OCI-M1 (cell line): ENCODE results near the gene FBXL15.

ENCODE experiments used
- DNase-seq: peaks from one replicate; lab custom pipeline; 2025; lab: John Stamatoyannopoulos, UW

FBXL15 gene

DNA sequence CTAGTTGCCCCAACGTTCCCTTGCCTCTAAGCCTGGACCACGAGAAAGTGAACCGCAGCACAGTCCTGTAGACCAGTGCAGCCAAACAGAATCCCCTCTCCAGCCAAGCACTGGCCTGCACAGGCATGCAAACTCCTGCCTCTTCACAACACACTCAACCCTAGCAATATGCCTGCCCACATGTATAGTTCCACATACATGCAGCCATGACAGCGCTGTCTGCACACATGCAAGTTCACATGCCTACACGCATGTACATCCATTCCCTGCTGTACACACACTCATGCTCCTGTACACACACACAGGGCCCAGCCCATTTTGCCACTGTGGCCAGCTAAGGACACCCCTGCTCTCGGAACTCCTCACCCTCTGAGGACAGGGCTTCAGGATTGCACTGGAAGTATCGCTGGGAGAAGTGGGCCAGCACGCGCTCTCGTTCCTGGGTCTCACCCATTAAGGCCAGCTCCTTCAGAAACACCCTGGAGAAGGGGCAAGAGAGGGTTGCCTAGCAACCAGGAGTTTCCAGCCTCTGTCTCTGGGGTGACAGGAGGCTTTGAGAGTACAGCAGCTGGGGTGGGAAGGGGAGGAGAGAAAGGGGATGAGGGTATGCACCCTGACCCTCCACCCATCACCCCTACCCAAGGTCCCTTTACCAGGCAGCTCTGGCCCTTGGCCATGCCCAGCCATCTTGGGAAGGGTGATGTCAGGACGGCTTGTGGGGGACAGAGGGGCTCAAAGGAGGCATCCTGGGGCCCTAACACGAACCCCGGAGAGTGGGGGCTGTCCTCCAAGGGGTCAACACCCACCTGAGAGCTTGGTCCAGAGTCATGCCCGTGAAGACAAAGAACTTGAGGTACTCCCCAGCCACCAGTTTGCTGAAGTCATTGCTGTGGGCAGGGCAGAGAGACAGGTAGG, 9.0 kb upstream of the FBXL15 start:
- DNase-seq: no peak

DNA sequence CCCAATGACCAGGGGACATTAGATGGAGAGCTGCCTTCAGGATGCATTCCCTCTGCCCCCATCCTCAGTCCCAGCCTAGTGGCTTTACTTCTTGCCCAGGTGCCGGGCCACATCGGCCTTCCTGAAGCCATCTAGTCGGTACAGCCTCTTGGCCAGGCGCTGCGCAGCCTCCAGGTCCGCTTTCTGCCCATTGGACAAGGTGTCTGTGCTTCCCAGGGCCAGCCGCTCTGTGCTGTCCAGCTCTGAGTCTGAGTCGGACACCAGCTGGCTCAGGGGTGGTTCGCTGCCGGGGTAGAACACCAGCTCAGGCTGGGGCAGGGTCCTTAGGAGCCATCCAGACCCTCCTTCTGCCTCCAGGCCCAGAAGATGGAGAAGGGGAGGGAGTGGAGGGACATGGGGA, 8.3 kb upstream of the FBXL15 start:
- DNase-seq: no peak

DNA sequence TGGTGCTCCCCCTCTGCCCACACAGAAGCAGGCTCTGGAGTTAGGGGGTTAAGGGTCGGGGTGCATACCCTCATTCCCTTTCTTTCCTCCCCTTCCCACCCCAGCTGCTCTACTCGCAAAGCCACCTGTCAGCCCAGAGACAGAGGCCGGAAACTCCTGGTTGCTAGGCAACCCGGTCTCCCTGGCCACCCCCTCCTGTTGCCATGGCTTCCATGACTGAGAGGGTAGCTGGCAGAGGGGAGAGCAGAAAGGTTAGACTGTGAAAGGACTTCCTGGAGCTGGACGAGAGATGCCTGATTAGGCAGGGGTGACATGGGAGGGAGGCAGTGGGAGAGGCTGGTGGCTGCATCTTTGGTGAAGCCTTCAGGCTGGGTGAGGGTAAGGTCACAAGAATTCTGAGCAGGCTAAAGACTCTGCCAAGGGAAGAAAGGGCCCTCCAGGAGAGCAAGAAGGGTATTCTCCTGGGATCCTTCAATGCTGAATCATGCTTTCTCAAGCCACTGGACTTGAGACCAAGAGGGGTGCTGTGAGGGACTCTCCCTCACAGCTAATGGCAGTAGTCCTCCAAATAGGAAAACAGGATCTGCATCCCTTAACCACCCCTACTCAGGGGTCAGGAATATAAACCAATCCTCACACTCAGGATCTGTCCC, 7.5 kb upstream of the FBXL15 start:
- DNase-seq: peak; percentile 34

DNA sequence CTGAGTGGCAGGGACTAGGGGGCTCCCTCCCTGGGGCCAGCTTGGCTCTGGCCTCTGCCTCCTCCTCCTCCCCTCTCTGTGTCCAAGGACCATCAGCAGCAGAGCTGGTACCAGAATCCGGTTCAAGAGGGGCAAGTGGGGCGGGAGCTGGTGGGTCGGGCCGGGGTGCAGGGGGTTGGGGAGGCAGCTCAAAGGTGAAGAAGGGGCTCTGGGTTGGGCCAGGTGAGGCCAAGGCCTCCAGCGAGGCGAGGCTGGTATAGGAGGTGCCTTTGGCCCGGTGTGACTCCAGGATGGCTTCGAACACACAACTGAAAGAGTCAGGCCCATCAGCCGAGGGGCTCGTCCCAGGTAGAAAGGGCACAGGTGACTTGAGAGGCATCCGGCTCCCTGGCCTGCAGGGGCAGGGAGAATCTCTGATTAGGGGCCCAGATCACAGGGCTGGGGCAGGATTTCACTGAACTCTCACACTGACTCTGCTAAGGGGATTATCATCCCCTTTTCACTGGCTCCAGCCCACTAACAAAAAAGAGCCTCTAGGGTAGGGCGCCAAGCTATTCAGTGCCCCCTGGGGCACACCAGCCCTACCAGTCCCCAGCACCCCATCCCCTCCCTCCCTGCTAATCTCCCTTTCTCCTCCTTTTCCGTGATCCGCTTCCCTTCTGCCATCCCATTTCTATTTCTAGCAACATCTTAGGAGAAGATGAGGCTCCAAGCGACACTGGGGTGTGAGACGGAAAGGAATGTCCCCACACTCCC, 6.7 kb upstream of the FBXL15 start:
- DNase-seq: no peak

DNA sequence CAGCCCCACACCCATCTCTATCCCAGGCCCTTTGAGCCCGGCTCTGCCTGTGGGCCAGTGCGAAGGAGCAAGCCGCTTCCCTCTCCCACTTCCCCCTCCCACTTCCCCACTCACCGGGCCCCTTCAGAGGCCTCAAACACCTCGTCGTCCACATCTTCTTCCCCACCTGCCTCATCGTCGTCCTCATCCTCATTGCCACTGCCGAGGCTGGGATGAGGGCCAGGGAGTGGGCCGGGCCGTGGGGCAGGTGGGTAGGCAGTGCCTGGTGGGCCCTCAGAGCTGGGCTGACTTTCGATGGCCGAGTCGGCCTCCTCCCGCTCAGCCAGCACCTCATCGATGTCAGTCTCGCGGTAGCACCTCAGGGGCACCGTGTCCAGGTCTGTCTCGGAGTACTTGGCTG, 5.9 kb upstream of the FBXL15 start:
- no peak for DNase-seq

DNA sequence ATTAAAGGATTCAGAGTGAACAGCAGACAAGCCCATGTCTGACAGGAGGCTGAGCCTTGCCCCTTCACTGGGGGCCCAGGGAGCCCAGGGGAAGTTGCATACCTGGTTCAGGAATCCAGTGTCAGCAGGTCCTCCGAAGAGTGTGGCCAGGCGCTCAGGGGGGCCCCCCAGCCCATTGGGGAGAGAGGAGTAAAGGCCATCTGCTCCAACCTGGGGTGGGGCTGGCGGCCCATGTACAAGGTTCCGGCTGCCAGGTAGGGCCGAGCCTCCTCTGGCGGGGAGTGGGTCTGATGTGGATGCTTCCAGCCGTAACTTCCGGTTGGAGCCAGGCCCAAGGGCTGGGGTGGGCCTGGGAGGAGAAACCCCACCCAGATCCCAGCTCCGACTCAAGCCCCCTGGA, 4.4 kb upstream of the FBXL15 start:
- no peak for DNase-seq

DNA sequence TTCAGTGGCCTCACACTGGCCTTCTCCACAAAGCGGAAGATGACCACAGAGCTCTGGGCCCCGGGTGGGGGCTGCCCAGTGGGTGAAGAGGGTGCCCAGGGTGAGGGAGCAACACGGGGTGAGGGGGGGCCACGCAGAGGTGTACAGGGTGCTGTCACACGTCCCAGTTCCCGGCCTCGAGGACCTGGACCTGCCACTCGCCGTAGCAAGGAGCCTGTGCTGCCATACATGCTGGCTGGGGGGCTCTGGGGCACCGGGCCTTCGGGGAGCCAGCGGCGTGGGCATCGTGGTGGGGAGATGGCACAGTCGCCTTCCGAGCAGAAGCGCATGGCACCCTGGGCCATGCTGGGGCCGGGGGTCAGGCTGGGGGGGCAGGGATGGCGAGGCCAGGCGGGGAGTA, 3.9 kb upstream of the FBXL15 start:
- DNase-seq: no peak

DNA sequence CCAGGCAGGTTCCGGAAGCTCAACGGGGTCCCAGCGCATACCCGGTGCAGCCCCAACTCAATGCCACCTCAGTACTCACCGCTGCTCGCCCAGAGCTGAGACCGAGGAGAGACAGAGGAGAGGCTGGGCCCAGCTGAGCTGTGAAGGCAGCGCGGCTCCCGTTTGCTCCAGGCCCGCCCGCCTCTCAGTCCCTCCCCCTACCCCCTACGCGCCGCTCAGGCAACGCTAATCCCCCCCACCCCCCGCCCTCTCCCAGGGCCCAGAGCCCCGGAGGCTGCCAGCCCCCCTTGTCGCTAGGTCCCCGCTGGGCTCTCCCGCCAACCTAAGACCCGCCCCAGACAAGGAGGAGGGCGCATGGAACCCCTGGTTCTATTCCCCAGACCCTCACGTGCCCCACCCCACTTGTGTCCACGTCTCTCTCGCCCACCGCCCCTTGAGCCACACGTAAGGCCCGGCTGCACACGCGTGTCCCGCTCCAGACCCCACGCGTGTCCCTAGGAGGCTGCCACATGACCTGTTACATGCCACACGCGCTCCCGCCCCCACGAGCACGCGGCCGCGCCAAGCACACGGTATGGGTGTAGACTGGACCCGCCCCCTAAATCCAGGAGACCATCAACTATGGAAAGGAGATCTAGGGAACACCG, 1.9 kb upstream of the FBXL15 start, which contains the start of gene PSD:
PSD (minus strand) TSS at position 164 of the 647 bp plus-strand sequence. CDS start 1,747 bp downstream, outside the sequence.
- DNase-seq: no peak

DNA sequence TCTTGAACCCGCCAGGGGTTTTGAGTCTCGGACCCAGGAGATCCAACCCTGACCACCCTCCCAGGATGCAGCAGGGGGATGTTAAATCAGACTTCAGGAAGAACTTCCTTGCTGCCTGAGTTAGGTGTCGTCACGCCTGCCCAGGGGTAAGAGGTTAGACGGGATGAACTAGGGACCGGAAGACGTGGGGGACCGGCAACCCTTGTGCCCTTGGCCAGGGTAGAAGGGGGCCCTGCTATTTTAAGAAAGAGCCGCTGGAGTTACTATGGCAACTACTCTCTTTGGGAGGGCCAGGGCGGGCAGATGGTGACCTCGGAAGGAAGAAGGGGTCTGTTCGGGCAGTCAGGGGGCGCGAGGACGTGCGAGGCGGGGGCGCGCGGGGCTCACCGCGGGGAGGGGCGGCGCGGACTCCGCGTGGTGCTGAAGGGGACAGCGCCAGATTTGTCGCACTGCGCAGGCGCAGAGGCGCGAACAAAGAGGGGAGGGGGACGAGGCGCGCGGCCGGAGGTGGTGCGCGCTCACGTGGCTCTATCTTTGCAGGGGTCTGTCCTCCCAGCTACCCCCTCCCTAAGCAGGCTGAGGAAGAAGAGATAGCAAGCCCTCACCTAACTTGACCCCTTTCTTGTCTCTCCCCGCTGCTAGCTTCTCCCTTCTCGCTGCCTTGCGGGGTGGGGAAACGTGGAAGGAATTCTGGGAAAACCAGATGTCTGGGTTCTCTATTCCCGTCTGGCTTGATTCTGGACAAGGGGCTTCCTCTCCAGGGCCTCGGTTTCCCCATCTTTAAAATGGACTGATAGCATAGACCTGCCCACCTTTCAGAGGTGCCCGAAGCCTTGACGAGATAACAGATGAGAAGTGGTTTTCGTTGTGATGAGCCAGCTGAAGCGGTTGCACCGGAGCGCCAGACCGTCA, 1.1 kb upstream of the FBXL15 start:
- peak; percentile 76 for DNase-seq

DNA sequence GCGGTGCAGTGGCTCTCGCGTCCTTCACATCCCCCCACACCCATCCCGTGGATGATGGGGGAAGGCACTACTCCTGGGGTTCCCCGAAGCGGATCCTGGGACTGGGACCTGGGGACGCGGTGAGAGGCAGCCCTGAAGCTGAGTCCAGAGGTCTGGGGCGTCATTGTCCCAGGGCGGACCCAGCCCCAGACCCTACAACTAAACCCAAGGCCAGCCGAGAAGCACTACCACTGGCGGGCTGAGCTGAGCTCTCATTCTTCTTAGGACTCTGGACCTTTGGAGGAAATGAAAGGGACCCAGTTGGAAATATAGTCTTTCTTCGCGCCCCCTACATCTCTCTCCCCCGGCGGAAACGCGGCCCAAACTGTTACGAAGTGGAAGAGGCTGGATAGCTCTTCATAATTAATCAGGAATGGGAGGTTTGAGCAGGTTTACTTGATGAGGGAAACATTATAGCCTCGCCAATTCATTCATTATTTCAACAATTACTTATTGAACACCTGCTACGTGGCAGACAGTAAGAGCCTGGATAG, 389 bp upstream of the FBXL15 start:
- no peak for DNase-seq

DNA sequence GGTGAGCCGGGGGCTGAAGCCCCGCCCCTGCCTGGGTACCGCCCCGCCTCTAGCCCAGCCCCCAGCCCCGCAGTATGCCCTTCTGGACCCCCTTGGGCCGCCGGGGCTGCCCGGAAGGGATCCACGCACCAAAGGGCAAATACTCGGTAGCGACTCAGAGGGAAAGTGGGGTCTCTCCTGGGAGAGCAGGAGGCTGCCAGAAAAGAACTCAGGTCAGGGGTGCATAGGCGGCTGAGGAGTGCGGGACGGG, 796 bp downstream of the FBXL15 start:
- DNase-seq: no peak

DNA sequence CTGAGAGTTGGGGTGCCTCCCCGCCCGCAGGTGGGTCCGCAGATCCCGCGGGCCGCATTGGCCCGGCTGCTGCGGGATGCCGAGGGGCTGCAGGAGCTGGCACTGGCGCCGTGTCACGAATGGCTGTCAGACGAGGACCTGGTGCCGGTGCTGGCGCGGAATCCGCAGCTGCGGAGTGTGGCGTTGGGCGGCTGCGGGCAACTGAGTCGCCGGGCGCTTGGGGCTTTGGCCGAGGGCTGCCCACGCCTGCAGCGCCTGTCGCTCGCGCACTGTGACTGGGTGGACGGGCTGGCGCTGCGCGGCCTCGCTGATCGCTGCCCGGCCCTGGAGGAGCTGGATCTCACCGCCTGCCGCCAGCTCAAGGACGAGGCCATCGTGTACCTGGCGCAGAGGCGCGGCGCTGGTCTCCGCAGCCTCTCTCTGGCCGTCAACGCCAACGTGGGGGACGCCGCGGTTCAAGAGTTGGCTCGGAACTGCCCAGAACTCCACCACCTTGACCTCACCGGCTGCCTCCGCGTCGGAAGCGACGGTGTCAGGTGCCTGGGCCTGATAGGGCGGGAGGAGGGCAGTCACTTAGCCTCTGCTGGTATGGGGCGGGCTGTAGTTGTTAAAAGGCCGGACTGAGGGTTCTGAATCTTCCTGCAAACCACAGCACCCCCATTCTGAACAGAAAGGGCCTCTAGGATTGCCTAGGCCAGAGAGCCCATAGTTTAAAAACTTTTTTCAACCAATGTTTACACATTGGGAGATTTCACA, 1.3 kb downstream of the FBXL15 start:
- DNase-seq: peak; percentile 65

DNA sequence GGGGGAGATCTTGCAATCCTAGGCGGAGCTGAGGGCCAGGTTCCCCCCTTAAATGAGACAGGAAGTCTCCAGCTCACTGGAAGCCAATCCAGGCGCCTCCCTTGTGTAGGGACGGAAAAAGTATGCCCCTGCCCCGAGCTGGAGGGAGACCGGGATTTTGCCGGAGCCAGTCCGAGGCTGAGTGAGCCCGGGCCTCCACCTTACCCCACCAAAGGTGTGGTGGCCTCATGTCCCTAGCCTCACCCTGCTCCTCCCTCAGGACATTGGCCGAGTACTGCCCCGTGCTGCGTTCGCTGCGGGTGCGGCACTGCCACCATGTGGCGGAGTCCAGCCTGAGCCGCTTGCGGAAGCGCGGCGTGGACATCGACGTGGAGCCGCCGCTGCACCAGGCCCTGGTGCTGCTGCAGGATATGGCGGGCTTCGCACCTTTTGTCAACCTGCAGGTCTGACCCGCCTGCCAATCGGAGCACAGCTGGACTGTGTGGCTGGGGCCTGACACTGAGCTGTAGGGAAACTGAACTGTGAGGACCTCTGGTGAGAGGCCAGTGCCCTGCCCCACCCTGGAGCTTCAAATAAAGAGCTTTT, 2.0 kb downstream of the FBXL15 start:
- peak; percentile 93 for DNase-seq

DNA sequence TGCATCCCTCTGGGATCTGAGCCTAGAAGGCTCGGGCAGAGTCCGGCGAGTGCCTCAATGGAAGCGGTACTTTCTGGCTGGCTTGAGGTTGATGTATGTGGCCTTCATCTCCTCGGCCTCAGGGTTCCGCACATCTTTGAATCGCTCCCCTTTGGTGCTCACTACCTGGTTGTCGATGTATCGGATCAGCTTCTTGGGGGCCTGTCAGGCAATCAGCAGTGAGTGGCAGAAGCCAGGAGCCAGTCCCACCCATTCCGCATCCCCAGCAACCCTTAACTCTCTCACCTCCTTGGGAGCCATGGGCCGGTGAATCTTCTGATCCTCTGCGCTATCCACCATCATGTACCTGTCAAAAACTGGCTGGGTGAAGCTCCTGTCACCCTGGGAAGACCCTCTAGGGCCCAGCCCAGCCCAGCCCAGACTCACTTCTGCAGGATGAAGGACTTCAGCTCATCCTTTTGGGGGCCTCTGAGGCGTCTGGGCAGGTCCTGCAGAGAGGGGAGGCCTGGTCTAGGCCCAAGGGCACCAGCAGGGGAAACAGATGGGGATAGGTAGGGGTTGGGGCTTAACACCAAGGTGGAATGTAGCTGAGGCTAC, 2.8 kb downstream of the FBXL15 start:
- DNase-seq: no peak

DNA sequence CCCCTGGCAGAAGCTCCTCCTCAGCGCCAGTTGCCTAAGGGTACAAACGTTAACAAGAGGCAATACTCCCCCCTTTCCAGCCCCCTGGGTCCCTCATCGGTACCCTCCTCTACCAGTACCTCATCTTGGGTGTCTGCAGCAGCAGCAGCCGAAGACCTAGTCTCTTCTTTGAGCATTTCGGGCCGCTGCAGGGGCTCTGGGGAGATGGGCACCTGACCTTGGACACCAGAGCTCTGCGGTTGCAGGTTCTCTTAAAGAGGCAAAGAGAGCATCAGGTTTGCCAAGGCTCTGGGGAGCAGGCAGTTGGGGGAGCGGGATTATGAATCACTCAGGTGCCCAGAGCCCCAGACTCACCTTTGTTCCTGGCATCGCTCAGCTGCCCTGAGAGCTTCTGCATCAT, 3.5 kb downstream of the FBXL15 start:
- no peak for DNase-seq

DNA sequence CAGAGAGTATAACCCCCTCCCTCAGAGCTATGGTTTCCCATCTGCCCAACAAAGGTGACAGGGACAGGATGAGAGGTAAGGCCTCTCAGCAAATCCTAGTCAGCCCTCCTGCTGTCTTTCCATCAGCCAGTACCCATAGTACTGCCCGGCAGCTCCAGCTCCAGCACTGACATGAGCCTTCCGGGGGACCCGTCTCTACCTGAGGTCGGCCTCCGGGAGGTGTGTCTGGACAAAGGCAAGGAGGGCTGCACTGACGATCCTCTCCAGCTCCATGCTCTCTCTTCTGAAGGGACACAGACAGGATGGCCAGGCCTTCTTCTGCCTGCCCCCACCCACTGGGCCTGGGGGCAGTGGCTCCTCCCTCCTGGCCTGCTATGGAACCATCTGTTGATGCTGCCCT, 4.3 kb downstream of the FBXL15 start:
- no peak for DNase-seq

DNA sequence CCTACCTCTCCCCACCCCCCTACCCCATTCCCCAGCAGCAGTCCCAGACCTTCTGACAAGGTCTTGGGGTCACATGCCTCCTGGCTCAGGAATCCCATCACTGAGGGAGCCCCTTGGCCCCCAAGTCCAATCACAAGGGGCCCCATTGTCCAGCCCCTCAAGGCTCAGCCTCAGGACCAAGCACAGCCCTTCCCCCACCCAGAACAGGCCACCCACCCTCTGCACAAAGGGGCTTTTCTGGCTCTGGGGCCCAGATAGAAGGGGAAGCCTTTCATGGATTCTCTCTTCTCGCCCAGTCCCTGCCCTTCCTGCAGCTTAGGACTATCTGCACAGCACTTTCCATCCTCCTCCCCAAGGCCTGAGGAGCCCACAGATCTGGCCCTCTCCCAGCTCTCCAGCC, 4.8 kb downstream of the FBXL15 start:
- DNase-seq: no peak

DNA sequence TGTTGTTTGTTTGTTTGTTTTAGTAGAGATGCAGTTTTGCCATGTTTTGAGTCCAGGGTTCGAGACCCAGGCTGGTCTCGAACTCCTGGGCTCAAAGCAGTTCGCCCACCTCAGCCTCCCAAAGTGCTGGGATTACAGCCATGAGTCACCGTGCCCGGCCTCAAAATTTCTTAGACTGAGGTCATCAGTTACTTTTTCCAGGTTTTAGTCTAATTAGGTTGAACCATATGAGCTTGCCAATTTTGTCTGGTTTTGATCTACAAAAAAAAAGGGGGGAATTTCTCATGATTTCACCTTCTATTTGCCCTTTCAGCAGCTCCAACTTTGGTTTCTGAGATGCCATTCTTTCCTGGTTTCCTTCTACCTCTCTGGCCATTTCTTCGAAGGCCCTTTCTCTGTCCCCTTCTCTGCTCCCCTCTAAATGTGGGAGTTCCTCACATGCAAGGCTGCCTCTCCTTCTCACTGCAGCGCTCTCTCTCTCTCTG, 6.2 kb downstream of the FBXL15 start:
- DNase-seq: no peak

DNA sequence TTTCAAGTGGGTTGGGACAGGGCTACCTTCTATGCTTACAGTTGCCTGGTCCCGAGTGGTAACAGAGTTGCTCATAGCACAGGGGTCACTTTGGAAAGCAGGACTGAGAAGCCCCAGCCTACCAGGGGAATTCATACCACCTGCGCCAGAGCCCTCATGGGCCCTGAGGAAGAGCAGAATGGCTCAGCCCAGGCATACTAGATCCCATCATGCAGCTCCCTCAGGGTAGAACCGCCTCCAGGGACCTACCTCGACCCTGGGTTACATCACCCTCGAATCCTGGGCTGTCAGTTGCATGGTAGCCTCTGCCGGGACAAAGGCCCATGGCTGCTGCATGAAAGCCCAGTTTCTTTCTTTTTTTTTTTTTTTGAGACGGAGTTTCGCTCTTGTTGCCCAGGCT, 8.8 kb downstream of the FBXL15 start:
- DNase-seq: no peak
